ENCODE data around the gene PNPLA3. TPM values are rescaled to one million over a fixed set of nuclear protein-coding genes. Genes with fewer than 3 reads are reported as not detected.

PNPLA3 gene
- polyA plus RNA-seq, 1 of the 3 experiments (the other 2 are of a cell fraction), result 3.2 TPM

DNA sequence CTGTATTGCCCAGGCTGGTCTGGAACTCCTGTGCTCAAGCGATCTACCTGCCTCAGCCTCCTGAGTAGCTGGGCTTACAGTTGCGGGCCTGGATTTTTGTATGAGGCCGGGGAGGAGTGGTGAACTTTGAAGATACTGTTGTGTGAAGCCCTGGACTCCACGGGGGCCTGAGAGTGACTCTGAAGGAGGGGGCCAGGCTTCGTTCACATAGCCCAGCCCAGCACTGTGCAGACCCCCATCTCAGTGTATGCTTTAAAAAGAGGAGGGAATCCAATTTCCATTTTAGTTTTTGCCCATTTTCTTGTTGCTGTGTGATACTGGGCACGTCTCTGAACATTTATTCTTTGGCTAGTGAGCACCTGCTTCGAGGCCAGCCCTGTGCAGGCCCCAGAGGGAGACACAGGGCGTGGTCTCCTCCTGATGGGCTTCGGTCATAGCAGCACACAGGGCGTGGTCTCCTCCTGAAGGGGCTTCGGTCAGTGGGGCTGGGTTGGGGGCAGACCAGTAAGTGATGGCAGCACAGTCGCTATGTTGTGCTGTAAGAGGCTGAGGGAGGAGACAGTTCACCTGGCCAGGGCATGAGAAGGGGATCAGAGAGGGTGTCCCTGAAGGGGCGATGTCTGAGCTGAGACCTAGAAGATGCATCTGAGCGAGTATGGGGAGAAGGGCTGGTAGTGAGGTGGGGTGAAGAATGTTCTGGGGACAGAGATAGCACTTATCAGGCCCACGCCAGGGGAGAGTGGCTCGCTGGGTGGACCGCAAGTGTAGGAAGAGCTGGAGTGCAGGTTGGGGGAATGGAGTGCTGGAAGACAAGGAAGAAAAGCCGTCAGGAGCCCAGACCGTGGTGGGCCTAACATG, 45.6 kb downstream of the PNPLA3 start:
- Histone ChIP-seq H3K9ac (no peak overlapping the region), H3K36me3 (replicated peaks in 1 of 2; ENCODE audit: control insufficient read depth in 1 of 2, insufficient read depth in 2 of 2, low read length in 1 of 2) (peaks cover 28 to 72% of the 10 kb centered on the region in 2 experiments), H3K9me2 (no peaks in the 10 kb centered on the region), H3K9me3 (no peaks in the 10 kb centered on the region), H3K79me2 (ENCODE audit: insufficient read depth) (no peaks in the 10 kb centered on the region), H3K4me2 (no peak overlapping the region), H3K27me3 (ENCODE audit: insufficient read depth) (no peaks in the 10 kb centered on the region), H3K27ac (ENCODE audit: low read depth in 2 of 2, low read length in 1 of 2) (no peak overlapping the region), H3K4me3 (ENCODE audit: low read depth in 2 of 2, low read length in 1 of 2) (no peak overlapping the region), H4K20me1 (ENCODE audit: insufficient read depth) (0 out of 2 replicates have a peak, but pooled peaks cover 7% of the 10 kb centered on the region), H3K4me1 (ENCODE audit: control insufficient read depth in 1 of 2, insufficient read depth in 2 of 2, low read depth in 1 of 2, low read length in 1 of 2) (no peaks in the 10 kb centered on the region), H2AFZ (ENCODE audit: low read depth) (no peak overlapping the region), H3F3A (replicated peaks; ENCODE audit: insufficient read depth) (no peaks in the 10 kb centered on the region)
- CTCF ChIA-PET, result no interaction called here
- no peak for DNase-seq
- TF ChIP-seq RCOR1 (IDR thresholded peaks at IDR 0.05; ENCODE audit: low read length) (no peak), TEAD4 (IDR thresholded peaks at IDR 0.05; ENCODE audit: borderline replicate concordance, insufficient read depth) (no peak), IRF3 (IDR thresholded peaks at IDR 0.05; ENCODE audit: low read depth, low read length) (no peak), SIN3A (IDR thresholded peaks at IDR 0.05; ENCODE audit: borderline replicate concordance, low read depth, low read length) (no peak), FOXM1 (IDR thresholded peaks at IDR 0.05; ENCODE audit: low read depth) (no peak), POLR2AphosphoS5 (IDR thresholded peaks at IDR 0.05; ENCODE audit: low read depth, low read length) (no peak), RAD21 (IDR thresholded peaks at IDR 0.05; ENCODE audit: low read length) (no peak)
- TF ChIP-seq, protein P1, sequence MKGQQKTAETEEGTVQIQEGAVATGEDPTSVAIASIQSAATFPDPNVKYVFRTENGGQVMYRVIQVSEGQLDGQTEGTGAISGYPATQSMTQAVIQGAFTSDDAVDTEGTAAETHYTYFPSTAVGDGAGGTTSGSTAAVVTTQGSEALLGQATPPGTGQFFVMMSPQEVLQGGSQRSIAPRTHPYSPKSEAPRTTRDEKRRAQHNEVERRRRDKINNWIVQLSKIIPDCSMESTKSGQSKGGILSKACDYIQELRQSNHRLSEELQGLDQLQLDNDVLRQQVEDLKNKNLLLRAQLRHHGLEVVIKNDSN (IDR thresholded peaks at IDR 0.05; ENCODE audit: borderline replicate concordance, low read depth), result no peak
- POLR2A ChIA-PET, result no interaction called here
- WGBS (ENCODE audit: low lambda C conversion rate), result 89% methylated on average over 19 of the region's 19 CpGs

GRCh38 chr22:43969989-43970755, 46.6 kb downstream of the PNPLA3 start:
- 96% methylated on average over 6 of the region's 8 CpGs for WGBS (ENCODE audit: low lambda C conversion rate)
- peaks cover 24 to 75% of the 10 kb centered on the region in 2 experiments for H3K36me3 ChIP-seq (replicated peaks in 1 of 2; ENCODE audit: control insufficient read depth in 1 of 2, insufficient read depth in 2 of 2, low read length in 1 of 2)
- no peak for TF ChIP-seq MXI1 (IDR thresholded peaks at IDR 0.05; ENCODE audit: low read depth, low read length)
- TF ChIP-seq YY1 (IDR thresholded peaks at IDR 0.05; ENCODE audit: low read depth), result no peak
- TF ChIP-seq SMC3 (IDR thresholded peaks at IDR 0.05; ENCODE audit: low read depth, low read length), result no peak
- TF ChIP-seq RAD21 (IDR thresholded peaks at IDR 0.05; ENCODE audit: low read length), result no peak
- no peak for TF ChIP-seq ELF1 (IDR thresholded peaks at IDR 0.05)
- TF ChIP-seq, protein P1 (IDR thresholded peaks at IDR 0.05; ENCODE audit: borderline replicate concordance, low read depth), result no peak
- no peak for TF ChIP-seq TEAD4 (IDR thresholded peaks at IDR 0.05; ENCODE audit: borderline replicate concordance, insufficient read depth)
- TF ChIP-seq CTCF (IDR thresholded peaks at IDR 0.05), result no peak
- no peak for TF ChIP-seq IRF3 (IDR thresholded peaks at IDR 0.05; ENCODE audit: low read depth, low read length)
- TF ChIP-seq, protein P2, sequence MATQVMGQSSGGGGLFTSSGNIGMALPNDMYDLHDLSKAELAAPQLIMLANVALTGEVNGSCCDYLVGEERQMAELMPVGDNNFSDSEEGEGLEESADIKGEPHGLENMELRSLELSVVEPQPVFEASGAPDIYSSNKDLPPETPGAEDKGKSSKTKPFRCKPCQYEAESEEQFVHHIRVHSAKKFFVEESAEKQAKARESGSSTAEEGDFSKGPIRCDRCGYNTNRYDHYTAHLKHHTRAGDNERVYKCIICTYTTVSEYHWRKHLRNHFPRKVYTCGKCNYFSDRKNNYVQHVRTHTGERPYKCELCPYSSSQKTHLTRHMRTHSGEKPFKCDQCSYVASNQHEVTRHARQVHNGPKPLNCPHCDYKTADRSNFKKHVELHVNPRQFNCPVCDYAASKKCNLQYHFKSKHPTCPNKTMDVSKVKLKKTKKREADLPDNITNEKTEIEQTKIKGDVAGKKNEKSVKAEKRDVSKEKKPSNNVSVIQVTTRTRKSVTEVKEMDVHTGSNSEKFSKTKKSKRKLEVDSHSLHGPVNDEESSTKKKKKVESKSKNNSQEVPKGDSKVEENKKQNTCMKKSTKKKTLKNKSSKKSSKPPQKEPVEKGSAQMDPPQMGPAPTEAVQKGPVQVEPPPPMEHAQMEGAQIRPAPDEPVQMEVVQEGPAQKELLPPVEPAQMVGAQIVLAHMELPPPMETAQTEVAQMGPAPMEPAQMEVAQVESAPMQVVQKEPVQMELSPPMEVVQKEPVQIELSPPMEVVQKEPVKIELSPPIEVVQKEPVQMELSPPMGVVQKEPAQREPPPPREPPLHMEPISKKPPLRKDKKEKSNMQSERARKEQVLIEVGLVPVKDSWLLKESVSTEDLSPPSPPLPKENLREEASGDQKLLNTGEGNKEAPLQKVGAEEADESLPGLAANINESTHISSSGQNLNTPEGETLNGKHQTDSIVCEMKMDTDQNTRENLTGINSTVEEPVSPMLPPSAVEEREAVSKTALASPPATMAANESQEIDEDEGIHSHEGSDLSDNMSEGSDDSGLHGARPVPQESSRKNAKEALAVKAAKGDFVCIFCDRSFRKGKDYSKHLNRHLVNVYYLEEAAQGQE (IDR thresholded peaks at IDR 0.05; ENCODE audit: low read depth, low read length), result no peak

More at GRCh38 chr22:43969989-43970755, 46.6 kb downstream of the PNPLA3 start:
- DNase-seq, result no peak
- Histone ChIP-seq H4K20me1 (ENCODE audit: insufficient read depth) (0 out of 2 replicates have a peak, but pooled peaks cover 7% of the 10 kb centered on the region), H3K9ac (no peak overlapping the region), H2AFZ (ENCODE audit: low read depth) (no peak overlapping the region), H3F3A (replicated peaks; ENCODE audit: insufficient read depth) (no peaks in the 10 kb centered on the region), H3K4me2 (no peak overlapping the region), H3K4me3 (ENCODE audit: low read depth in 2 of 2, low read length in 1 of 2) (no peak overlapping the region), H3K79me2 (ENCODE audit: insufficient read depth) (no peaks in the 10 kb centered on the region), H3K27ac (ENCODE audit: low read depth in 2 of 2, low read length in 1 of 2) (no peak overlapping the region), H3K4me1 (ENCODE audit: control insufficient read depth in 1 of 2, insufficient read depth in 2 of 2, low read depth in 1 of 2, low read length in 1 of 2) (no peaks in the 10 kb centered on the region), H3K9me2 (no peaks in the 10 kb centered on the region), H3K9me3 (no peaks in the 10 kb centered on the region), H3K27me3 (ENCODE audit: insufficient read depth) (no peaks in the 10 kb centered on the region)
- POLR2A ChIA-PET, result no interaction called here
- CTCF ChIA-PET, result no interaction called here

Data from SK-N-SH (cell line).